Measurements from ENCODE around the gene TPCN2. TPM values are rescaled to one million over a fixed set of nuclear protein-coding genes. Genes with fewer than 3 reads are reported as not detected.

Gene TPCN2
- total RNA-seq, 4 donors from 2014 or later, result 1.4 to 4.1 (median 3.3) TPM

GRCh38 chr11:69087133-69087524 lies 38.4 kb downstream of the TPCN2 start:
- intact Hi-C loops (cut with DNase I; ENCODE audit: low total_unique reads), result no loop called here

GRCh38 chr11:69087811-69088210 lies 39.1 kb downstream of the TPCN2 start:
- H3K27ac ChIP-seq, result no peak overlapping the region
- no peaks in the 10 kb centered on the region for H3K27me3 ChIP-seq
- TF ChIP-seq POLR2A (IDR thresholded peaks at IDR 0.05) (no peak), CTCF (IDR thresholded peaks at IDR 0.05 in 4 of 5, conservative IDR thresholded peaks at IDR 0.05 in 1 of 5) (no peak)
- intact Hi-C loops (cut with DNase I; ENCODE audit: low total_unique reads) (loop anchor here (2.0 kb wide), 1 partner anchor 185 kb away; the partner anchor contains the start of genes IGHMBP2 and MRPL21), in situ Hi-C loops (cut with MboI; ENCODE audit: low sequenced_read_pairs in 4 of 4) (no loop called here)
- H3K36me3 ChIP-seq, result no peaks in the 10 kb centered on the region
- no peak overlapping the region for H3K4me3 ChIP-seq
- H3K4me1 ChIP-seq, result peaks cover 2% of the 10 kb centered on the region in 2 donors
- no peaks in the 10 kb centered on the region for H3K9me3 ChIP-seq
- no peak for DNase-seq
- no peak for ATAC-seq

More at GRCh38 chr11:69087133-69087524, 38.4 kb downstream of the TPCN2 start:
- Histone ChIP-seq H3K36me3 (no peaks in the 10 kb centered on the region), H3K27ac (peak overlapping the region in 1 of 4 donors; percentile 31), H3K27me3 (no peaks in the 10 kb centered on the region), H3K4me3 (no peak overlapping the region), H3K4me1 (peaks cover 2% of the 10 kb centered on the region in 2 donors), H3K9me3 (no peaks in the 10 kb centered on the region)
- no peak for ATAC-seq
- DNase-seq, result no peak
- in situ Hi-C loops (cut with MboI; ENCODE audit: low sequenced_read_pairs in 4 of 4), result no loop called here
- TF ChIP-seq CTCF (IDR thresholded peaks at IDR 0.05 in 4 of 5, conservative IDR thresholded peaks at IDR 0.05 in 1 of 5) (no peak), POLR2A (IDR thresholded peaks at IDR 0.05) (no peak)

GRCh38 chr11:69088676-69089146 lies 40.0 kb downstream of the TPCN2 start:
- peak; percentile 39 to 62 for ATAC-seq
- H3K27ac ChIP-seq, result peak overlapping the region in 2 of 4 donors; percentile 36 to 53
- TF ChIP-seq CTCF (IDR thresholded peaks at IDR 0.05 in 4 of 5, conservative IDR thresholded peaks at IDR 0.05 in 1 of 5) (peak; percentile 15 to 69 (median 63)), POLR2A (IDR thresholded peaks at IDR 0.05) (no peak)
- H3K27me3 ChIP-seq, result no peaks in the 10 kb centered on the region
- H3K4me1 ChIP-seq, result peaks cover 2% of the 10 kb centered on the region in 2 donors
- intact Hi-C loops (cut with DNase I; ENCODE audit: low total_unique reads) (loop anchor here (2.0 kb wide), 1 partner anchor 186 kb away; the partner anchor contains the start of genes IGHMBP2 and MRPL21), in situ Hi-C loops (cut with MboI; ENCODE audit: low sequenced_read_pairs in 4 of 4) (no loop called here)
- H3K4me3 ChIP-seq, result no peak overlapping the region
- H3K9me3 ChIP-seq, result no peaks in the 10 kb centered on the region
- no peaks in the 10 kb centered on the region for H3K36me3 ChIP-seq
- DNase-seq, result peak; percentile 32 to 47

- ATAC-seq, result peak; percentile 66 to 84
- intact Hi-C loops (cut with DNase I; ENCODE audit: low total_unique reads), result loop anchor here (2.0 kb wide), 1 partner anchor 186 kb away; the partner anchor contains the start of genes IGHMBP2 and MRPL21
- in situ Hi-C loops (cut with MboI; ENCODE audit: low sequenced_read_pairs in 4 of 4), result no loop called here
- Histone ChIP-seq H3K27ac (peak overlapping the region in 1 of 4 donors; percentile 36), H3K9me3 (no peaks in the 10 kb centered on the region), H3K36me3 (no peaks in the 10 kb centered on the region), H3K4me3 (no peak overlapping the region), H3K4me1 (peaks cover 2% of the 10 kb centered on the region in 2 donors), H3K27me3 (no peaks in the 10 kb centered on the region)
- DNase-seq, result peak; percentile 53 to 59
- TF ChIP-seq POLR2A (IDR thresholded peaks at IDR 0.05) (no peak), CTCF (IDR thresholded peaks at IDR 0.05 in 4 of 5, conservative IDR thresholded peaks at IDR 0.05 in 1 of 5) (no peak)
These were observed 40.5 kb downstream of the TPCN2 start for GRCh38 chr11:69089258-69089657.

Data from gastrocnemius medialis (tissue), 4 donors.